ES-I3 (cell line): ENCODE results near the gene MROH7.

Experiments
- H3K36me3 ChIP-seq: 2 replicates; pipeline ENCODE4 v1.6.1; 2013; ENCODE audit warnings: mild to moderate bottlenecking, low read length, control low read depth, moderate library complexity; ENCODE audit not compliant: insufficient read depth
- H3K4me1 ChIP-seq: 2 replicates; pipeline ENCODE4 v1.6.1; 2013; ENCODE audit warnings: mild to moderate bottlenecking, control low read depth, low read length; ENCODE audit not compliant: insufficient read depth
- H3K9ac ChIP-seq: 2 replicates; pipeline ENCODE4 v1.6.1; 2013; ENCODE audit warnings: low read depth, mild to moderate bottlenecking, low read length, moderate library complexity
- H3K9me3 ChIP-seq: 2 replicates; pipeline ENCODE4 v1.6.1; 2013; ENCODE audit warnings: mild to moderate bottlenecking, low read length, moderate library complexity; ENCODE audit not compliant: control insufficient read depth, insufficient read depth

Gene MROH7

GRCh38 chr1:54652168-54652567, 10.6 kb downstream of the MROH7 start:
- Histone ChIP-seq H3K9ac (no peak overlapping the region), H3K9me3 (no peaks in the 10 kb centered on the region), H3K36me3 (no peaks in the 10 kb centered on the region), H3K4me1 (no peaks in the 10 kb centered on the region)

- no peak overlapping the region for H3K9ac ChIP-seq
- no peaks in the 10 kb centered on the region for H3K36me3 ChIP-seq
- no peaks in the 10 kb centered on the region for H3K4me1 ChIP-seq
- peaks cover 6% of the 10 kb centered on the region; the same call in 1 of the 2 replicates for H3K9me3 ChIP-seq
These were observed 11.4 kb downstream of the MROH7 start for GRCh38 chr1:54653036-54653435.

GRCh38 chr1:54658164-54658913, 16.8 kb downstream of the MROH7 start:
- H3K4me1 ChIP-seq: no peaks in the 10 kb centered on the region
- H3K9ac ChIP-seq: no peak overlapping the region
- peaks cover 8% of the 10 kb centered on the region; the same call in 1 of the 2 replicates for H3K9me3 ChIP-seq
- H3K36me3 ChIP-seq: no peaks in the 10 kb centered on the region

GRCh38 chr1:54663725-54664124, 22.1 kb downstream of the MROH7 start:
- Histone ChIP-seq H3K9me3 (no peaks in the 10 kb centered on the region), H3K4me1 (no peaks in the 10 kb centered on the region), H3K36me3 (no peaks in the 10 kb centered on the region), H3K9ac (no peak overlapping the region)

- Histone ChIP-seq H3K36me3 (no peaks in the 10 kb centered on the region), H3K9ac (no peak overlapping the region), H3K9me3 (no peaks in the 10 kb centered on the region), H3K4me1 (no peaks in the 10 kb centered on the region)
These were observed 22.8 kb downstream of the MROH7 start for GRCh38 chr1:54664364-54664763.

GRCh38 chr1:54665852-54666251, 24.3 kb downstream of the MROH7 start:
- Histone ChIP-seq H3K4me1 (no peaks in the 10 kb centered on the region), H3K36me3 (no peaks in the 10 kb centered on the region), H3K9me3 (no peaks in the 10 kb centered on the region), H3K9ac (no peak overlapping the region)

GRCh38 chr1:54666333-54666732, 24.7 kb downstream of the MROH7 start:
- Histone ChIP-seq H3K9me3 (no peaks in the 10 kb centered on the region), H3K4me1 (no peaks in the 10 kb centered on the region), H3K9ac (no peak overlapping the region), H3K36me3 (no peaks in the 10 kb centered on the region)

- Histone ChIP-seq H3K9ac (no peak overlapping the region), H3K4me1 (no peaks in the 10 kb centered on the region), H3K36me3 (no peaks in the 10 kb centered on the region), H3K9me3 (no peaks in the 10 kb centered on the region)
These were observed 26.2 kb downstream of the MROH7 start for GRCh38 chr1:54667797-54668196.

- H3K4me1 ChIP-seq: no peaks in the 10 kb centered on the region
- H3K9me3 ChIP-seq: no peaks in the 10 kb centered on the region
- H3K36me3 ChIP-seq: no peaks in the 10 kb centered on the region
- no peak overlapping the region for H3K9ac ChIP-seq
These were observed 27.0 kb downstream of the MROH7 start for GRCh38 chr1:54668567-54668966.

GRCh38 chr1:54671985-54672608, 30.5 kb downstream of the MROH7 start:
- Histone ChIP-seq H3K9me3 (no peaks in the 10 kb centered on the region), H3K4me1 (no peaks in the 10 kb centered on the region), H3K36me3 (no peaks in the 10 kb centered on the region), H3K9ac (no peak overlapping the region)

- Histone ChIP-seq H3K9me3 (no peaks in the 10 kb centered on the region), H3K9ac (no peak overlapping the region), H3K36me3 (no peaks in the 10 kb centered on the region), H3K4me1 (no peaks in the 10 kb centered on the region)
These were observed 37.4 kb downstream of the MROH7 start for GRCh38 chr1:54678776-54679643.

GRCh38 chr1:54679706-54680105, 38.1 kb downstream of the MROH7 start:
- Histone ChIP-seq H3K36me3 (no peaks in the 10 kb centered on the region), H3K9me3 (no peaks in the 10 kb centered on the region), H3K9ac (no peak overlapping the region), H3K4me1 (no peaks in the 10 kb centered on the region)

- no peaks in the 10 kb centered on the region for H3K4me1 ChIP-seq
- no peak overlapping the region for H3K9ac ChIP-seq
- H3K9me3 ChIP-seq: no peaks in the 10 kb centered on the region
- no peaks in the 10 kb centered on the region for H3K36me3 ChIP-seq
These were observed 38.8 kb downstream of the MROH7 start for GRCh38 chr1:54680387-54680786.

- no peaks in the 10 kb centered on the region for H3K4me1 ChIP-seq
- no peak overlapping the region for H3K9ac ChIP-seq
- H3K36me3 ChIP-seq: no peaks in the 10 kb centered on the region
- no peaks in the 10 kb centered on the region for H3K9me3 ChIP-seq
These were observed 39.8 kb downstream of the MROH7 start for GRCh38 chr1:54681358-54681757.
